VCaP (cell line): ENCODE data around the gene ADCK2.

Source experiments
- H3K27ac ChIP-seq: fragments of 450-650 bp; 2 replicates; pipeline ENCODE4 v1.5.1; 2017
- CTCF ChIP-seq: fragments of 450-650 bp; conservative IDR thresholded peaks from 2 replicates; pipeline ENCODE4 v1.5.1; 2017; ENCODE audit warnings: mild to moderate bottlenecking, moderate library complexity

Gene ADCK2

GRCh38 chr7:140671966-140672365, 779 bp upstream of the ADCK2 start:
- peak overlapping the region; percentile 99 for H3K27ac ChIP-seq
- TF ChIP-seq CTCF = no peak

DNA sequence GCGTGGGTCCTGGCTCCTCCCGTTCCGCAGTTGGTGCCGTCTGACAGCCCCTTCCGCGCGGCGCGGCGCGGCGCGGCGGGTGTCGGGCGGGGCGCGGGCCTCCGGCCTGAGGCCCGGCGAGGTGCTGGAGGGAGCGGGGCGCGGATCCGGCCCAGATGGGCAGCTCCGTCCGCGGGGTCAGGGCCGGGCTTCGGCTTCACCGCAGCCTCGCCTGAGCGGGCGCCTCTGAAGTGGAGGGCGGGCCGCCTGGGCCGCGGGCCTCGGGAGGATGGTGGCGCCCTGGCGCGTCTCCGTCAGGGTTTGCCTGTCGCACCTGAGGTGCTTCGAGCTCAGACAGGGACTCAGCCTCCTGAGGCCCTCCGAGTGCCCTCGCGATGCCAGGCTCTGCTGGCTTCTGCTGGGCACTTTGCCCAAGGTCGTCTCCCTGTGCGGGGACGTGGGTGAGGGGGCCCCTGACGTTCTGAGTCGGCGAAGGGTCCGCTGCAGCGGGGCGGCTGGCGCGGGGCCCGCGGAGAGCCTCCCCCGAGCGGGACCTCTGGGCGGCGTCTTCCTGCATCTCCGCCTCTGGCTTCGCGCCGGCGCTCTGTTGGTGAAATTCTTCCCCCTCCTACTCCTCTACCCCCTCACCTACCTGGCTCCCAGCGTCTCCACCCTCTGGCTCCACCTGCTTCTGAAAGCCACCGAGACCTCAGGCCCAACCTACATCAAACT, 473 bp downstream of the ADCK2 start:
- peak overlapping the region; percentile 99 for H3K27ac ChIP-seq

GRCh38 chr7:140673774-140674155, 1.0 kb downstream of the ADCK2 start:
- peak overlapping the region; percentile 99 for H3K27ac ChIP-seq
- no peak for TF ChIP-seq CTCF

More for the DNA sequence above, 473 bp downstream of the ADCK2 start:
- TF ChIP-seq CTCF = peak; percentile 12; the same call in 1 of the 2 replicates

- H3K27ac ChIP-seq = peak overlapping the region; percentile 99
- TF ChIP-seq CTCF = no peak
Measured at GRCh38 chr7:140674356-140674800, 1.6 kb downstream of the ADCK2 start.

DNA sequence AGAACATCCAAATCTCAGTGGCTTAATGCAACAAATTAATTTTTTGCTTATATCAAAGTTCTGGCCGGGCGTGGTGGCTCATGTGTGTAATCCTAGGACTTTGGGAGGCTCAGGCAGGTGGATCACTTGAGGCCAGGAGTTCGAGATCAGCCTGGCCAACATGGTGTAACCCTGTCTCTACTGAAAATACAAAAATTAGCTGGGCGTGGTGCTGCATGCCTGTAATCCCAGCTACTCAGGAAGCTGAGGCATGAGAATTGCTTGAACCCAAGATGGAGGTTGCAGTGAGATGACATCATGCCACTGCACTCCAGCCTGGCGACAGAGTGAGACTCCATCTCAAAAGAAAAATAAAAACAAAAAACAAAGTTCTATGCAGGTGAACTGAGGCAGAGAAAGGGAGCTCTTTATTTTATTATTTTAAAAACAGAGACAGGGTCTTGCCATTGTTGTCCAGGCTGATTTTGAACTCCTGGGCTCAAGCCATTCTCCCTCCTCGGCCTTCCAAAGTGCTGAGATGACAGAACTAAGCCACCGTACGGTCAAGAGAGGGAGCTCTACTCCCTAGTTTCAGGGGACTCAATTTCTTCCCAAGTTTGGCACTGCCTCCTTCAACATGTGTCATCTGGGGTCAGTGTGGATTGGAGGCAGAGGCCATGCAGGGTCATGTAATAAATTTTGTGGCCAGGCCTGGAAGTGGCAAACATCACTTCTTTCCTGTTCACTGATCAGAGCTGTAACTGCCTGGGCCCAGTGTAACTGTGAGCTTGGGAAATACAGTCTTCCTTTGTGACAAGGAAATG, 2.4 kb downstream of the ADCK2 start:
- peak overlapping the region; percentile 99 for H3K27ac ChIP-seq
- TF ChIP-seq CTCF = peak; percentile 78

GRCh38 chr7:140675726-140676125, 3.0 kb downstream of the ADCK2 start:
- no peak for TF ChIP-seq CTCF
- peak overlapping the region; percentile 99 for H3K27ac ChIP-seq

DNA sequence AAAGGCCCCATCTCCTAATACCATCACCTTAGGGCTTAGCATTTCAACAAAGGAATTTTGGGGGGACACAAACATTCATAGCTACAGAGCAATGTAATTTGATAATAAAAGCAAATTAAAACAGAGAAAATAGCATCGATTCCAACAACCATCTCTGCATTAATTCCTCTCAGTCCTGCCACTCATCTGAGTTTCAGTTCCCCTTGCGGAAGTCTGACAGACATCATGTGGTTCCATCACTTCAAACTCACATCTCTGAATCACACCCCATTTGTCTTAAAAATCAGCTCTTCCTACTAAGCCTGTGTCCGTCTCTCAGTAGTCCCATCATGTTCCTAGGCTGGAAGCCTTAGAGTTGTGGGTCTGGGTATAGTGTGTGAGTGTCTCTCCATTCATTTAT, 3.6 kb downstream of the ADCK2 start:
- peak overlapping the region; percentile 99 for H3K27ac ChIP-seq
- TF ChIP-seq CTCF = no peak

DNA sequence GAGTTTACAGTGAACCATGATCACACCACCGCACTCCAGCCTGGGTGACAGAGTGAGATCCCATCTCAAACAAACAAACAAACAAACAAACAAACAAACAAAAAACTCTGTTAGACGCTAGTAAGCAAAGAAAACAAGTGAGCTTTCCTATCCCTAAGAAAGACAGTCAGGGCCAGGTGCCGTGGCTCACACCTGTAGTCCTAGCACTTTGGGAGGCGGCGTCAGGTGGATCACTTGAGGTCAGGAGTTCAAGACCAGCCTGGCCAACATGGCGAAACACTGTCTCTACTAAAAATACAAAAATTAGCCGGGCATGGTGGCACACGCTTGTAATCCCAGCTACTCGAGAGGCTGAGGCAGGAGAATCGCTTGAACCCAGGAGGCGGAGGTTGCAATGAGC, 4.2 kb downstream of the ADCK2 start:
- H3K27ac ChIP-seq = peak overlapping the region; percentile 99; the same call in 1 of the 2 replicates
